Right hindlimb (tissue), 1 donor: ENCODE results near the gene DUT.

Experiments used
- DNase-seq: peaks from one replicate; pipeline ENCODE4 v3.0.0-alpha.2; 2018

Gene DUT

GRCh38 chr15:48371961-48372360, 40.7 kb downstream of the DUT start:
- no peak for DNase-seq

DNA sequence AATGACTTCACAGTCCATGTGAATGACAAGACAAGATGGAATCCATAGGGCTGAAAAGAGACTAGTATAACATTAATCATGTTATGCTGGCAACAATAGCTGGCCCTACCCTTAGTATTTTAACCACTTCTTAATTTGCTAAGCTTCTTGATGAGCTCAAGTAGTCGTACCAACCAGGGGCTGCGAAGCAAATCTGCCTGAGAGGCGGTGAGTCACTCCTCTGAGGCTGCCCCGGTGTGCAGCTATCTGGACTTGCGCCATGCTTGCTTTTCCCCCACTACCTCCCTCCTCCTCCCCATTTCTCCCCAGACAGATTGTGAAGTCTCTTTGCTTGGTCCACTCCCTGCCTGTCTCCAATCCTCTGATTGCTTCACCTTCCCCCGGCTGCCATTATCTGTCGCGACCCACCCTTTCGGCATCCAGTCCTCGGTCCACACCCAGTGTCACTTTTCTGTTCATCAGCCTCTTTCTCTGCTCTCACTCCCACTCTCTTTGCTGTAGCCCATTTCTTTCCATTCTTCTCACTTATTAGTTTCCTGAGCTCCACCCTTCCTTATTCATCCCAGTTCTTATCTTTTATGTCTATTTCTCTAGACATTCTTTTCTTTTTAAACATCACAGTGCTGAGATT, 42.7 kb downstream of the DUT start:
- DNase-seq: no peak

- no peak for DNase-seq
Observed at GRCh38 chr15:48374472-48374871, 43.2 kb downstream of the DUT start.

- DNase-seq: no peak
Observed at GRCh38 chr15:48375767-48376166, 44.5 kb downstream of the DUT start.

DNA sequence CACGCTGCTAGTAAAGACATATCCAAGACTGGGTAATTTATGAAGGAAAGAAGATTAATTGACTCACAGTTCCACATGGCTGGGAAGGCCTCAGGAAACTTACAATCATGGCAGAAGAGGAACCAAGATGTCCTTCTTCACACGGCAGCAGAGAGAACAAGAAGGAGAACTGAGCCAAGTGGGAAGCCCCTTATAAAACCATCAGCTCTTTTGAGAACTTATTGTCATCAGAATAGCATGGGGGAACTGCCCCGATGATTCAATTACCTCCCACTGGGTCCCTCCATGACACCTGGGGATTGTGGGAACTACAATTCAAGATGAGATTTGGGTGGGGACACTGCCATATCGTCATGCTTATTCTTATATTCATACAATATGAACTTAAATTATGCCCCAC, 49.0 kb downstream of the DUT start:
- no peak for DNase-seq

DNA sequence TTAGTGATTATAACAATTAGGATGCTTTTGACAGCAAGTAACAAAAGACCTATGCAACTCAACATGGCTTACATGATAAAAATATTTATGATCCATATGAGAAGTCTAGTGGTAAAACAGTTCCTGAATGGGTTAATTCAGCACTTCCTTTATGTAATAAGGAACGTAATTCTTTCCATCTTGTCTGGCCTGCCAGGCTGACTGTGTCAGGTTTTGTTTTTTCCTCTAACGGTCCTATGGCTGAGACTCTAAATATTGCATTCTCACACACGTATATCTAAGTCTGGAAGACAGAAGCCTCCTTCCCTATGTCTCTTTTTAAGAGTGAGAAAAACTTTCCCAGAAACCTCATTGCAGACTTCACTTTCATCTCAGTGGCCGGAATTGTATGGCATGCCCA, 50.6 kb downstream of the DUT start:
- no peak for DNase-seq

DNA sequence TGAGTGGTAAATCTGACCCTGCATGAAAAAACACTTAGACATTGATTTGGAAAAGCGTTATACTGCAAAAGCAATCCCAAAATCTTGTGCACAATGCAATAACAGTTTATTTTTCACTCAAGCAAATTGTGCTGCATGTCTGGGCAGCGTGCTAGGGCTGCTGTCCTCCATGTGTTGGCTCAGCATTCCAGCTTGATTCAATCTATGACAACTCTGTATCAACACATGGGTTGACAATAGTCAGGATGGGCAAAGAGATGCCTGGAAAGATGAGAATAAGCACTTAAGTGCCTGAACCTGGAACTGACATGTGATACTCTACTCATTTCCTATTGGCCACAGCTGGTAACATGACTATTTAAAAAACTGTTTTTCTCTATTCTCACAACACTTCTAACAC, 51.8 kb downstream of the DUT start:
- no peak for DNase-seq

GRCh38 chr15:48384616-48385015, 53.4 kb downstream of the DUT start:
- DNase-seq: no peak

- no peak for DNase-seq
Observed at GRCh38 chr15:48385031-48385830, 54.0 kb downstream of the DUT start.

DNA sequence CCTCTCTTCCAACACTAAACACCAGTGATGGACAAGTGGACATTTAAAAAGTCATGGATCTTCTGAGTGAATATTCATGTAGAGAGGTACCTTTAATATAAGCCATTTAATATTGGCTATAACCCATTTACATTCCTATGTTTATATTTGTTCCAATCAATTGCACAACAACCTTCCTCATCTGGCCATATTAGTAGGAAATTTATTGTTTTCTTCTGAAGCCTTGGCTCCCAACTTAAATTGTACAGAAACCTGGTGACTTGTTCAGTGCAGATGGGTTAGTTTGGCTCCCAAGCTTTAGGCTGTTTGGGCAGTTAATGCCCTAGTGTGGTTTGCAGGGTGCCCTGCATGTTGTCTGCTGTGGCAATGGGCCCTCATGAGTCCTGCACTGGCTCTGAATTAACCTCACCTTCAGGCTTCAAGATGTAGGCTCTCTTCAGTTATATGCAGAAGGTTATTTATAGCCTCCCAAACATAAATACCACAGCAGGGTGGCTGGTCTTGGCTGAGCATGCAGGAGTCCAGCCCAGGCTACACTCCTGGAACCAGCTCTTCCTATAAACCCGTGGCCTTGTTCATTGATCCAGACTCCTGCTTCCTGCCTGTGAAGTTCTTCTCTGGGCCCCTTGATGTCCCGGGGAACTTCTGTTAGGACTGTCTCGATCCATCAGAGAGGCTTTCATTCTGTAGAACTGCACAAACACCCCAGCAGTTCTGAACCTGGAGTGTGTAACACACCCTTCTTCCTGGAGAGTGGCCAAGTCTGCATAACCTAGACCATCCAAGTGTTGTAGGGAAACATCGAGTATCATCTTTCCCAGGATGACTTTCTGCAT, 57.0 kb downstream of the DUT start:
- peak; percentile 63 for DNase-seq

DNA sequence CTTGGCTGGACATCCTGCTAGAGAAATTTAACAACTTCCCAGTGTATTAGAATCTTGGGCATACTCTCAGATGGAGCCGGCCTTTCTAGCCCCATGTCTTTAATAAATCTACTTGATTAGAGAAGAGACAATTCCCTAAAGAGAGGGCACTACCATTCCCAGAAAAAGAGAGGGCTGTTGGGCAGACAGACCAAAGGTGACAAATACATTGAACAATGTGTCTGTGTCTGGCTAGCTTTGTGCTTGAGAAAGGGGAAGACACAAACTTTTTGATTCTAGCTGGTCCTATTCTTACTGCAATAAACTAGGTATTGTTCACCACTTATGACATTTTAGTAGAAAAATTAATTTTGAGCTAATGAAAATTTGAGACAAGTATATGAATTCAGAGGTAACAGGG, 57.7 kb downstream of the DUT start:
- no peak for DNase-seq

- peak; percentile 39 for DNase-seq
Observed at GRCh38 chr15:48389691-48390143, 58.5 kb downstream of the DUT start.

- DNase-seq: no peak
Observed at GRCh38 chr15:48391950-48392349, 60.7 kb downstream of the DUT start.

- peak; percentile 80 for DNase-seq
Observed at GRCh38 chr15:48392356-48392755, 61.1 kb downstream of the DUT start.
